Small intestine (tissue), 7 donors: Measurements from ENCODE around the gene GNB1. TPM values are rescaled to one million over a fixed set of nuclear protein-coding genes. Genes with fewer than 3 reads are reported as not detected.

Experiments used
- DNase-seq, 2 donors: peaks; one replicate each; pipeline versions ENCODE4 v3.0.0 to v3.0.0-alpha.2; 2013
- FAIRE-seq: peaks from 2 replicates; lab custom pipeline; 2012; peaks lifted over from hg19 to GRCh38; lab: Jason Lieb, UNC
- H3K27ac ChIP-seq, 3 donors: one replicate each; pipeline ENCODE4 v1.5.1; 2013; ENCODE audit warnings: low read length in 2 of 3, mild to moderate bottlenecking in 2 of 3, control low read depth in 1 of 3, inconsistent platforms in 1 of 3, low read depth in 1 of 3, moderate library complexity in 1 of 3
- H3K27me3 ChIP-seq, 3 donors: one replicate each; pipeline ENCODE4 v1.6.1; 2013; ENCODE audit warnings: low read length in 3 of 3, inconsistent platforms in 1 of 3; ENCODE audit not compliant: control insufficient read depth in 3 of 3, insufficient read depth in 3 of 3
- H3K36me3 ChIP-seq, 3 donors: one replicate each; pipeline ENCODE4 v1.6.1; 2013; ENCODE audit warnings: low read length in 3 of 3, inconsistent platforms in 1 of 3, low read depth in 1 of 3, mild to moderate bottlenecking in 1 of 3, moderate library complexity in 1 of 3; ENCODE audit not compliant: control insufficient read depth in 3 of 3, insufficient read depth in 2 of 3
- H3K4me1 ChIP-seq, 3 donors: one replicate each; pipeline ENCODE4 v1.6.1; 2013; ENCODE audit warnings: low read length in 2 of 3, inconsistent platforms in 1 of 3, low read depth in 1 of 3, mild to moderate bottlenecking in 1 of 3, moderate library complexity in 1 of 3; ENCODE audit not compliant: control insufficient read depth in 3 of 3, insufficient read depth in 2 of 3
- H3K4me3 ChIP-seq, 3 donors: one replicate each; pipeline ENCODE4 v1.5.1; 2013; ENCODE audit warnings: low read length in 3 of 3, control low read depth in 1 of 3, inconsistent platforms in 1 of 3, low read depth in 1 of 3, mild to moderate bottlenecking in 1 of 3, moderate library complexity in 1 of 3
- H3K9me3 ChIP-seq, 2 donors: one replicate each; pipeline ENCODE4 v1.6.1; 2013; ENCODE audit warnings: low read depth in 1 of 2, low read length in 1 of 2; ENCODE audit not compliant: control insufficient read depth in 2 of 2, insufficient read depth in 1 of 2
- WGBS, 3 donors: extraction: QIAGEN DNeasy Blood & Tissue Kit; methylation state at CpG; one replicate each; pipeline ENCODE4 v1.1.7; 2013; 5-methylcytosine and 5-hydroxymethylcytosine counted together
- polyA plus RNA-seq, 4 donors: library from polyadenylated mRNA; stranded (reverse) in 3 of 4; unstranded in 1 of 4; fragments of 200-250 nt in 3 of 4; fragments of 120-200 nt in 1 of 4; gene quantifications; one replicate each; pipeline versions ENCODE4 v1.2.1 to v1.2.3, GENCODE V29; 2013
- donor health status: healthy with polysubstance abuse.
- donor health status: control.
- donor health status: control.
- donor health status: Bipolar disorder and iron deficiency.
- donor health status: healthy.

Gene GNB1
- polyA plus RNA-seq, 4 donors = 169 to 214 (median 192) TPM

- Histone ChIP-seq H3K36me3 (peaks cover 28 to 94% (median 43%) of the 10 kb centered on the region in 3 donors), H3K27me3 (no peaks in the 10 kb centered on the region), H3K9me3 (no peaks in the 10 kb centered on the region), H3K4me1 (no peaks in the 10 kb centered on the region), H3K27ac (no peak overlapping the region), H3K4me3 (no peak overlapping the region)
- WGBS, 3 donors = 90 to 93% (median 91%) methylated on average over 17 of the region's 17 CpGs
- DNase-seq (no peak), FAIRE-seq (no peak)
Measured at GRCh38 chr1:1793481-1794244, 97.2 kb downstream of the GNB1 start.

GRCh38 chr1:1788646-1789431 is 102.0 kb downstream of the GNB1 start:
- H3K27ac ChIP-seq = no peak overlapping the region
- DNase-seq (peak; percentile 53 to 54), FAIRE-seq (no peak)
- 80 to 85% (median 83%) methylated on average over 25 of the region's 25 CpGs for whole genome bisulfite sequencing, 3 donors
- no peaks in the 10 kb centered on the region for H3K9me3 ChIP-seq
- H3K27me3 ChIP-seq = no peaks in the 10 kb centered on the region
- no peaks in the 10 kb centered on the region for H3K4me1 ChIP-seq
- H3K36me3 ChIP-seq = peaks cover 30 to 87% (median 45%) of the 10 kb centered on the region in 3 donors
- no peak overlapping the region for H3K4me3 ChIP-seq

- 79 to 90% (median 90%) methylated on average over 7 of the region's 7 CpGs for WGBS, 3 donors
- H3K36me3 ChIP-seq = peaks cover 30 to 81% (median 41%) of the 10 kb centered on the region in 3 donors
- FAIRE-seq (no peak), DNase-seq (no peak)
- no peaks in the 10 kb centered on the region for H3K9me3 ChIP-seq
- H3K4me1 ChIP-seq = peaks cover 2 to 6% (median 4%) of the 10 kb centered on the region in 3 donors
- H3K27ac ChIP-seq = no peak overlapping the region
- no peaks in the 10 kb centered on the region for H3K27me3 ChIP-seq
- no peak overlapping the region for H3K4me3 ChIP-seq
Measured at GRCh38 chr1:1788136-1788535, 102.8 kb downstream of the GNB1 start.

GRCh38 chr1:1786836-1787605 is 103.9 kb downstream of the GNB1 start:
- no peaks in the 10 kb centered on the region for H3K9me3 ChIP-seq
- no peak for DNase-seq
- no peak for FAIRE-seq
- peaks cover 3 to 17% (median 5%) of the 10 kb centered on the region in 3 donors for H3K4me1 ChIP-seq
- H3K36me3 ChIP-seq = peaks cover 27 to 71% (median 41%) of the 10 kb centered on the region in 3 donors
- no peaks in the 10 kb centered on the region for H3K27me3 ChIP-seq
- 88 to 90% (median 88%) methylated on average over 20 of the region's 20 CpGs for WGBS, 3 donors
- H3K4me3 ChIP-seq = no peak overlapping the region
- H3K27ac ChIP-seq = no peak overlapping the region

GRCh38 chr1:1785666-1786065 is 105.2 kb downstream of the GNB1 start:
- Histone ChIP-seq H3K9me3 (no peaks in the 10 kb centered on the region), H3K27ac (no peak overlapping the region), H3K36me3 (peaks cover 27 to 59% (median 34%) of the 10 kb centered on the region in 3 donors), H3K4me3 (no peak overlapping the region), H3K27me3 (no peaks in the 10 kb centered on the region), H3K4me1 (peaks cover 10 to 30% (median 13%) of the 10 kb centered on the region in 3 donors)
- DNase-seq = no peak
- WGBS, 3 donors = 89 to 93% (median 89%) methylated on average over 10 of the region's 10 CpGs
- FAIRE-seq = no peak

GRCh38 chr1:1784933-1785332 is 106.0 kb downstream of the GNB1 start:
- 92 to 95% (median 95%) methylated on average over 13 of the region's 13 CpGs for WGBS, 3 donors
- H3K27ac ChIP-seq = no peak overlapping the region
- DNase-seq (no peak), FAIRE-seq (no peak)
- H3K4me3 ChIP-seq = no peak overlapping the region
- H3K9me3 ChIP-seq = no peaks in the 10 kb centered on the region
- H3K27me3 ChIP-seq = no peaks in the 10 kb centered on the region
- H3K36me3 ChIP-seq = peaks cover 25 to 52% (median 30%) of the 10 kb centered on the region in 3 donors
- peaks cover 16 to 37% (median 17%) of the 10 kb centered on the region in 3 donors for H3K4me1 ChIP-seq

GRCh38 chr1:1783320-1783719 is 107.6 kb downstream of the GNB1 start:
- H3K27ac ChIP-seq = peak overlapping the region; percentile 90 to 98 (median 93)
- H3K4me1 ChIP-seq = peaks cover 20 to 48% (median 21%) of the 10 kb centered on the region in 3 donors
- 32 to 69% (median 50%) methylated on average over 8 of the region's 8 CpGs for WGBS, 3 donors

More at GRCh38 chr1:1783320-1783719, 107.6 kb downstream of the GNB1 start:
- no peaks in the 10 kb centered on the region for H3K27me3 ChIP-seq
- FAIRE-seq (no peak), DNase-seq (peak in 1 of 2 donors; percentile 32)
- no peak overlapping the region for H3K4me3 ChIP-seq
- H3K36me3 ChIP-seq = peaks cover 13 to 36% (median 19%) of the 10 kb centered on the region in 3 donors
- H3K9me3 ChIP-seq = no peaks in the 10 kb centered on the region
